ENCODE data around the gene KIRREL3.

The KIRREL3 gene

DNA sequence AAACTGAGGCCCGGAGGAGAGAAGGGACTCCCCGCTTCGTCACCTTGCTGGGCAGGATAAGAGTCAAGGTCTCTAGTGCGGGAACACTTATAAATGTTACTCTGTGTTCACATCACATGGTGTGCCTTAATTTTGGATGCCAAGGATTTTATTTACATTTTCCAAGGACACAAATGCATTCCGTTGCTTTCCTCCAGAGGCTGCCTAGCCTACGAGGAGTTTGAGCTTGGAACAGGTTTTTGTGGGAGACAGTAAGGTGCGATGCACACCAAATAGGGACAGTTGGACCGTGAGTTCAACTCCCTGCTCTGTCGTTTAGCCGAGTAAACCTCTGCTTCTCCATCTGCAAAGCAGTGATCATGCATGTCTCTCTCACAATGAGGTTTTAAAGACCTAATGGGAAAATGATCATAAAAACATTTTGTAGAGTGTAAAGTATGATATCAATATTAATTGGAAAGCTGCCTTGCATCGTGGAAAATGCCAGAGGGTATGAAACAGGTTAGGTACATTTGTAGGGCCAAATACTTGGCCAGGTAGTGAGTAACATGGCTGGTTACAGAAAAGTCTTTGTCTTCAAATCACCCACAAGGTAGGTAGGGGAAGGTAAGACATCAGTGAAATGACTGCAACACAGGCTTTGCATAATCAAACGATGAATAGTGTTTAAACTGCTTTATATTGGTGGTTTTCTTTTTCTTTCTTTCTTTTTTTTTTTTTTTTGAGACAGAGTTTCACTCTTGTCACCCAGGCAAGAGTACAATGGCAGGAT is 583.3 kb downstream of the KIRREL3 start:
- DNase-seq (ENCODE audit: low spot score): no peak

DNA sequence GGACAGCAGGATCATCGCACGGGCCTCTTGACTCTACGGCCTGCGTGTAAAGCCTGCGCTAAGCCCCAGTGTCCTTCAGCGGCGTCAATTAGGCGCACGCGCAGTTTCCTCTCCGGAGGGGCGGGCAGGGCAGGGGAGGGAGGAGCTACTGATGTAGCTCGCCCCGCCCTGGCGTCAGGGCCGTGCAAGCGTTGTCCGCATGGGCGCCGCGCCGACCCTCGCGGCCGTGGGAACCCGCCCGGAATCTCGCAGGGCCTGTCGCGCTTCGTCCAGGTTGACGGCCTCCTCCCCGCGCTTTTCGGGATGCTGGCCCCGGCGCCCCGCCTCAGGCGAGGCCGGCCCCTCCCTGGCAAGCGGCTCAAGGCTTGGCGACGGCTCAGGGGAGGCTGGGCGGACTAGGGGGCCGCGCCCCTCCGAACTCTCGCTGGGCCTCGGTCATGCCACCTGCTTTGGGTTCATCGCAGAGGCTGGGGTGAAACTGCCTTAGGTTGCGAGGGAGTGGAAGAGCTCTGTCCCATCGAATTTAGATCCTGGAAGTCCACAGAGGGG is 584.0 kb downstream of the KIRREL3 start:
- DNase-seq (ENCODE audit: low spot score): peak; percentile 88

DNA sequence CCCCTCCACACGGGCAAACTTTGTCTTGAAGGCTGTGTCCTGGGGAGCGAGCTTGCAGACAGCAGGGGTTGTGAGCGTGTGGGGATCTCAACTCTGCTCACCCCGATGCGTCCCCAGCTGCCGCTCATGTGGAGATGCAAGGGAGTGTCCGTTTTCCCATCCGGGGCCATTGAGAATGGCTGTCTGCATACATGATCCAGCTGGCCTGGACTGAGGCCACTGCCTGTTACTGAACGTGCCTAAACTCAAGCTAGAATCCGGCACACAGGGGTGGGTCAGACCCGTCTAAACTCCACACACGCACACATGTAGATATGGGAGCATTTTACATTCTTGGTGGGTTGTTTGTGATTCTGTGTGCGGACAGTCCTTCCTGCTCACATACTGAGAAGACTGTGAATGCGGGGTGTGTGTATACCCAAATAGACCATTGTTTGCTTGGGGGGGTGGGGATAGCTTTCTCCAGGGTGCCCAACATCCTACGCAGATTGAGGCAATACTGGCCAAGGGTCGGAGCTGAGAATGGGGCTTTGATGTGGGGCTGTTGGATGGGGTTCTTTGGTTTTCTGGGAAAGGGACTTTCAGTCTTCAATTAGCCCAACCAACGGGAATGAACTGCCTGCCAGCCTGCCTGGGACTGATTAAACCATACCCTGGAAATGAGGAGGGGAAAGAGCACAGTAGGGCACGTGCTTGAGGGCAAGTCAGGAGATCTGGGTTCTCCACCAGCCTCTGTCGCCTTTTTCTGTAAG is 584.7 kb downstream of the KIRREL3 start:
- peak; percentile 87 for DNase-seq (ENCODE audit: low spot score)

DNA sequence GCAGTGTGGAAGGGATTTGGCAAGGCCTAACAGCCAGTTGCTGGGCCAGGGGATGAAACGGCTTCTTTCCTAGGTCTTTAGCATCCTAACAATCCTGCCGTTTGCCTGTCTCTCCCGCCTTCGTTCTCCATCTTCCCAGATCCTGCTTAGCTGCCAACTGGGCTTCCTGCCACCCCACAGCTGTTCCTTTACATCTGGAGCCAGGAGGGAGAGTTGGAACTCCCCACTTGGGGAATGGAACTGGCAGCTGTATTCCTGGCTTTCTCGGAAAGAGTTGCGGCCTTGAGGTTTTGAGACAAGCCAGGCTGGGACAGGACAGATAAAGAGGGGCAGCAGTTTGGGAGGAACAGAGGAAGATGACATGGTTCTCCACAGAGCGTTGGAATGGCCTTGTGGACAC is 585.4 kb downstream of the KIRREL3 start:
- DNase-seq (ENCODE audit: low spot score): peak; percentile 96

DNA sequence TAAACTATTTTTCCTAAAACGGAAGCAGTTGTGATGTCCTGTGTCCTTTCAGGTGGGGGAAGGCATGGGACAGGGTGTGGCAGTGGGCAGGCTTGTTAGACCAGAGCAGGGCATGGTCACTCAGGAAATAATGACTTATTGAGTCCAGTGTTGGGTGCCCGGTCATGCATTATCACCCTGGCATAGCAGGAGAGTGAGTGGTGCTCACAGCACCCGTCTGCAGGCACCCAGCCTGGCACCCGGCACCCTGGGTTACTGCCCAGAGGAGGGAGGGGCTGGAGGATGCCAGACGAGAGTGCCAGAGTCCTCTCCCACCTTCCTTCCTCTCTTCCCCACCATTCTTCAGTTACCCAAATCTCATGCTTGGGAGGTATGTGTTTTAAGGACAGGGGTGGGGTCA is 586.0 kb downstream of the KIRREL3 start:
- no peak for DNase-seq (ENCODE audit: low spot score)

DNA sequence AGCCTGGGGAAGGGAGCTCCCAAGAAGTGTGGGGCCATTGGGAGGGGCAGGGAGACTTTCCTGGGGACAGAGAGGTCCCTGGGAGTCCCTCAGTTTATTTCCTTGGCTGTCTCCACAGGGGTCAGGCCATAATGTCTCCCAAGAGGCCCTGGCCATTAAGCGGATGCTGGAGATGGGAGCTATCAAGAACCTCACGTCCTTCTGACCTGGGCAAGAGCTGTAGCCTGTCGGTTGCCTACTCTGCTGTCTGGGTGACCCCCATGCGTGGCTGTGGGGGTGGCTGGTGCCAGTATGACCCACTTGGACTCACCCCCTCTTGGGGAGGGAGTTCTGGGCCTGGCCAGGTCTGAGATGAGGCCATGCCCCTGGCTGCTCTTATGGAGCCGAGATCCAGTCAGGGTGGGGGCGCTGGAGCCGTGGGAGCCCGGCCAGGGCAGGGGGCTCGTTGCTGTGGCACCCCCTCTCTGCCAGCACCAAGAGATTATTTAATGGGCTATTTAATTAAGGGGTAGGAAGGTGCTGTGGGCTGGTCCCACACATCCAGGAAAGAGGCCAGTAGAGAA is 586.6 kb downstream of the KIRREL3 start:
- no peak for DNase-seq (ENCODE audit: low spot score)

DNA sequence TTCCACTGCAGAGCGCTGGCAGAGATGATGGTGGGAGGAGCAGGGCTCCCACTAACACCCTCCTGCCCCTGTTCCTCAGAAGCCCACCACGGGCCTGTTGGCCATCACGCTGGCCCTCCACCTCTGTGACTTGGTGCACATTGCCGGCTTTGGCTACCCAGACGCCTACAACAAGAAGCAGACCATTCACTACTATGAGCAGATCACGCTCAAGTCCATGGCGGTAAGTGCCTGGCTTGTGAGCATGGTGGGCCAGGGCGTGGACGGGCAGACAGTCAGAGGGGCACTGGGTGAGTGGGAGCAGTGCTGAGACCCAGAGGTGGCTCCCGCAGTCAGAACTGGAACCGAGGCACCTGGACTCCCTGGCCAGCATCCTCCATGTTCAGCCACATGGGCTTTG is 587.1 kb downstream of the KIRREL3 start:
- no peak for DNase-seq (ENCODE audit: low spot score)

DNA sequence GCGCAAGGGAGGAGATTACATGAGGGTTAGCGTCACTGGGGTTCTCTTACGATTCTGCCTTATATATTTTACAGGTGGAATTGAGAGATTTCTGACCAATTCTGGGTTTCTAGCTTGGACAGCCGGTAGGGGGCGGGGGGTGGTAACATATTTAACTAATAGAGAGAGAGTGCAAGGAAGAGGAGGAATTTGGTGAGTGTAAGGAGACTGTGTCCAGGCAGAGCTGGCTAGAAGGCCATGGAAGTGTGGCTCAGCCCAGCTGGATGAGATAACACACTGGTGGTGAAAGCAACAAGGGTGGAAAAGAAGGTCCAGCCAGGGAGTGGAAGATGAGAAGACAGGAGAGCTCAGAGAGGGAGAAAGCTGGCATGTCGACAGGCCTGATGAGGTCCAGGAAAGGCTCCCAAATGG is 588.6 kb downstream of the KIRREL3 start:
- DNase-seq (ENCODE audit: low spot score): no peak

DNA sequence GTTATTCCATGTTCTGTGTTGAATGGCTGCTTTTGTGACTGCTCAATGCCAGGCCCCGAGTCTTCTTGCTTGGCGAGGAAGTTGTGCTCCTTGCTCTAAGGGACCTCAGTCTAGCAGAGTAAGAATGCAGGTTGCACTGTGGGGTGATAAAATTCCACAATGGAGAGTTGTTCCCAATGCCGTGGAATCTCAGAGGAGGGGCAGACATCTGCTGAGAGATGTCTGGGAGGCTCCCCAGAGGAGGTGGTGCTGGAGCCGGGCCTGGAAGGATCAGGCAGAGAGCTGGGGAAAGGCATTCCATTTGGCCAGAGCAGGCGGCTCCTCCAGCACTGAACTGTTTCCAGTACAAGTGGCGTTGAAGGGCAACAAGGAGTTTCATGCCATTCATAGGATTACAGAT is 589.9 kb downstream of the KIRREL3 start:
- no peak for DNase-seq (ENCODE audit: low spot score)

DNA sequence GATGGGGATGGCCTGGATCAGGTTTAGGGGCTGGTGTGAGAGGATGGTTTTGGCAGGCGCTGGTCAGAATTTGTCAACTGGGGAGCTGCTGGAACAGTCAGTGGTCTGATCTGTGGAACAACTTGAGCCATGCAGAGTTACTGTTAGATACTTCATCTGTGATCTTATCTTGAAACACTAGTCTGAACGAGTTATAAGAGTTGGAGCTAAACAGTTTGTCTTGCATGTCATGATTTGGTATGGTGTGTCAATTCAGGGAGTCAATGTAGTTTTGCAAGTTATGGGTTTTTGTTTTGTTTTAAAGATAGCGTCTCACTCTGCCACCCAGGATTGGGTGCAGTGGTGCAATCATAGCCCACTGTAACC is 591.0 kb downstream of the KIRREL3 start:
- no peak for DNase-seq (ENCODE audit: low spot score)

DNA sequence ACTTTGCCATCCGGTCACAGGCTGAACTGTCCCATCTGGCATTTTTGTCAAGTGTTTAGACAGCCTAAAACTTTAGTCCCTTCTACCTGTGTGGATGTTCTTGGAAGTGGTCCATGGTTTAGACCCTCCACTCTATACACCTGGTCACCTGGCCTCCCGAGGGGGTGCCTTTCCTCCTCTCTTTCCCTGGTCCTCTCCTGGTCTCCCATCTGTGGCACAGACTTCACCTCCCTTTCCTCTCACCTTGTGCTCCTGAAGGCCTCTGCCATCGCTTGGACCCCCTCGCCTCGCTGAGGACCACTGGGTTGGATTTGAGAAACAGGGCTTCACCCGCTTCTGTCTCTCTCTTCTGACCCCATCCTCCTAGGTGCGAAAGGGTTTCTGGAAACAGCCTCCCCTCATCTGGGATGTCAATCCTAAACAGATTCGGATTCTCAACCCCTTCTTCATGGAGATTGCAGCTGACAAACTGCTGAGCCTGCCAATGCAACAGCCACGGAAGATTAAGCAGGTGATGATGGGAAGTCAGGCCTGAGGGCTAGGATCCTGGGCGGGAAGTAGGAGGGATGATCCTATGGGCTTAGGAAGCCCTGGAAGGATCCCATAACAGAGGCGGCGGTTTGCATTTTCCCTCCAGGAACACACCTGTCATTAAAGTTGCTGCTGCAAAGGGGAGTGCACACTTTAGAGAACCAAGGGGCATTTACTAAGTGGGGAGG is 591.5 kb downstream of the KIRREL3 start:
- no peak for DNase-seq (ENCODE audit: low spot score)

DNA sequence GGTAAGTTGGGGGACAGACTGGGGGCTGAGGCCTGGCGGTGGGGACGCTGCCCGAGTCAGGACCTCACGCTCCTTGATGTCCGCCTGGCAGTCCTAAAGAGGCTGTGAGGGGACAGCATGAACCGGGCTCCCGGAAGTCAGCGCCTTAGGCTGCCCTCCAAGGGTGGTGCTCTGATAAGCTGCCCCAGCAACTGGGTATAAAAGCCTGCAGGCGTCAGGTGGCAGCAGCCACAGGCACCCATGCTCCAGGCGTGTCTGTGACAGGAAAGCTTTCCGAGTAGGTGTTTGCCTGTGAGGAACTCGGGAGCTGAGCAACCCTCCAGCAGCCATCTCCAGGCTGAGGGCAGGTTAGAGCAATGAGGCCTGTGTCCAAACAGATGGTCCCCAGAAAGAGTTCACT is 592.1 kb downstream of the KIRREL3 start:
- no peak for DNase-seq (ENCODE audit: low spot score)

DNA sequence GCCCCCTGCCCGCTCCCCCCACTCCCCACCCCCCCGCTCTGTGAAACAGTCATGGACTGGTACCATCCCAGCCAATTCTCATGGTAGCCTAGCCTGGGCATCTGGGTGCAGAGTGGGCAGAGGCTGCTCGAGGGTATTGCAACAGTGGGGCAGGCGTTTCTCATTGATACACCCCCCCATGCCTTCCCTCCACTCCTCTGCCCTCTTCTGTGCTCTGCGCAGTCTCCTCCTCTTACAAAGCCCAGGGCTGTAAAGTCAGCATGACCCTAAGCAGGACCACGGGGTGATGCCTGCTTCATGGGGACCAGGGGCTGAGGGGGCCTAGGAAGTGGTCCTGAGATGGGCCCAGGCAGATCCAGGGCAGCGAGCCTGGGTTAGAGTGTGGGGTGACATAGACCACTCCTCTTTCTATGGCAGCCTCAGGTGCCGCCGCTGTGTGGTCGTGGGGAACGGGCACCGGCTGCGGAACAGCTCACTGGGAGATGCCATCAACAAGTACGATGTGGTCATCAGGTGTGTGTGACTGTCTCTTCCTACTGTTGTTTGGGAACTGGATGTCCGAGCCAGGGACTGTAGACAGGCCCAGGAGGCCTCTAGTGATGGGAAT is 592.8 kb downstream of the KIRREL3 start:
- DNase-seq (ENCODE audit: low spot score): no peak

DNA sequence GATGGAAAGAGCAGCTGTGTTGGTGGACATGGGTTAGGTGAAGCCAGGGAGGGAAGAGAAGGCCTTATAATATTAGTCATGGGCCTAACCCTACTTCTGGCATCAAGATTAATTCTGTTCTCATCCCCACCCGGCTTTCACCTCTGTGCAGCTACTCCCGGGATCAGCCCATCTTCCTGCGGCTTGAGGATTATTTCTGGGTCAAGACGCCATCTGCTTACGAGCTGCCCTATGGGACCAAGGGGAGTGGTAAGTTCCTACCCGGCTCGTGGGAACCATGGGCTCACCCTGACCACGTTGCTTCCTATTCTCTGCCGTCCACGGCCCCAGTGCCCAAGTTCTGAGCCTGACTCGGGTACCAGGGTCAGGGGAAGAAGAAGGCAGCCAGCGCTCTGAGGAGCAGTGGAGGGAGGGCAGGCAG is 593.5 kb downstream of the KIRREL3 start:
- no peak for DNase-seq (ENCODE audit: low spot score)

DNA sequence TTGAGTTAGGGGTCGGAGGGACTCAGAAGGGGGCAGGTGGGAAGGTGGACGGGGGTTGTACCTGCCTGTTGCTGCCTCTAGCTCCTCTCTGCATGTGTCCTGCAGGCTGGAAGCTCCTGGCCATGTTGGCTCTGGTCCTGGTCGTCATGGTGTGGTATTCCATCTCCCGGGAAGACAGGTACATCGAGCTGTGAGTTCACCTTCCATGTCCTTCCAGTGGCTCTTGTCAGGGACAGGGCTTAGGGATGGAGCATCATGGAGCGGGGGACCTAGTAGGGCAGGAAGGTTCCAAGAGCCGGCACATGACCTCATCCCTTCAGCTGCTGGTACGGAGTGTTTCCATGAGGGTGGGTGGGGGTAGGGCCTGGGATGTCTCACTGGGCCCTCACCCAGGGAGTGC is 594.2 kb downstream of the KIRREL3 start:
- DNase-seq (ENCODE audit: low spot score): no peak

DNA sequence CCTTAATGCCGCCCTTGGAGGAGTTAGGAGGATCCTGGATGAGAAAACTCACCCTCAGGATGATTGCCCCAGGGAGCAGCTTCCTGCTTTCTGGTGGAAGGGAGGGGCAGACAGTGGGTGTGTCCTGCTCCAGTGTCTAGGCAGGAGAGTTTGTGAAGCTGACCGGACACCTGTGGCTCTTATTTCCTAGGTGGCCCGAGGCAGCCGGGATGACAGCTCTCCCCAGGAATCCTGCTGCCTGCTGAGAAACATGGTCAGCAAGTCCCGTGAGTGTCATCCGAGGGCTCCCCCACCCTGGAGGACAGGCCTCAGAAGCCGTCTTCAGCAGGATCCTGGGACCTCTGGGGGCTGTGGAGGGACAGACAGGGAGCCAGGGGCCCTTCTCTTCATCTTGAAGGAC is 594.7 kb downstream of the KIRREL3 start:
- no peak for DNase-seq (ENCODE audit: low spot score)

DNA sequence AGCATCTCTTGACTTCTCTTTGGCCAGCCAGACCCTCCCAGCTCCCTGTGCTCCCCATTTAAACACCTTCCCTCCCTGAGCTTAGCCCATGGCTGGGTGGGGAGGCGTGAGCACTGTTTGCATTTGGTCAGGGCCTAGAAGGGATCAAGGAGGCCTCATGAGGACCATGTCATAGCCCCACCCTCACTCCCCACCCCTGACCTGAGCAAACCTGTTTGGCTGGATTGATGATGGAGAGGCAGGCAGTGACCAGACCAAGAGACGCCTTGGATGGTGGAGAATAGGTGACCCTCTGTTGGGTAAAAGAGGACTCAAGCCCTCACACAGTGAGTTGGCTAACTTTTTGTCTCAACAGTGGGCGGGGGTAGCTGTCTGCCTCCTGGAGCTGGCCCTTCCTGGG is 595.2 kb downstream of the KIRREL3 start:
- no peak for DNase-seq (ENCODE audit: low spot score)

DNA sequence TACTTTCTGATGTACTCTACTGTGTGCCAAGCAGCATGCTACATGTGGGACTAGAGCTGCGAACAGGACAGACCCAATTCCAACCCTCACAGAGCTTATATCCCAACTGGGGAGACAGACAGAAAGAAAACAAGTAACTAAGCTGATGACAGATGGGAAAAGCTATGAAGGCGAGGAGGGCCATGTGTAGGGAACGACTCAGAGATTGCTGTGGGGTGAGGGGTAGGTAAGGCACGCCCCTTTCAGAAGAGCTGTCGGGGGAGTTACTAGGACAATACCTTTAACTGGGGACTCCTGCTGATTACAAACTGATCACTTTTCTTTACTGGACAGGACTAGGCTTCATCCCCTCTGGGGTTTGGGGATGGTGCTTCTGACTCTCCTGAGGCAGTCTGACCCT is 596.2 kb downstream of the KIRREL3 start:
- no peak for DNase-seq (ENCODE audit: low spot score)

DNA sequence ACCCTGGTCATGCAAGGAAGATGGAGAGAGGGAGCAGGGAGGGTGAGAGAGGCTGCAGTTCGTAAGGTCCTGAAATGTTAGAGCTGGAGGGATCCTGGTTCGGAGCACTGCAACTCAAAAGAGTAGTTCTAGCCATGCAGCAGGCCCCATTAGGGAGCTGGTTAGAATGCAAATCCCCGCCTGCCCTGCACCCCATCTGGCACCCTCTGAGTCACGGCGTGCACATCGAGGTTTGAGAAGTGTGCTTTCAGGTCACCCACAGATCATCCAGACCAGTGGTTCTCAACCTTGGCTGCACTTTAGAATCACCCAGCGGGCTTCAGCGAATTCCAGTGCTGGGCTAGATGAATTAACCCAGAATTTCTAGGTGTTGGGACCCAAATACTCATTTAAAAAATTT is 596.9 kb downstream of the KIRREL3 start:
- DNase-seq (ENCODE audit: low spot score): no peak

DNA sequence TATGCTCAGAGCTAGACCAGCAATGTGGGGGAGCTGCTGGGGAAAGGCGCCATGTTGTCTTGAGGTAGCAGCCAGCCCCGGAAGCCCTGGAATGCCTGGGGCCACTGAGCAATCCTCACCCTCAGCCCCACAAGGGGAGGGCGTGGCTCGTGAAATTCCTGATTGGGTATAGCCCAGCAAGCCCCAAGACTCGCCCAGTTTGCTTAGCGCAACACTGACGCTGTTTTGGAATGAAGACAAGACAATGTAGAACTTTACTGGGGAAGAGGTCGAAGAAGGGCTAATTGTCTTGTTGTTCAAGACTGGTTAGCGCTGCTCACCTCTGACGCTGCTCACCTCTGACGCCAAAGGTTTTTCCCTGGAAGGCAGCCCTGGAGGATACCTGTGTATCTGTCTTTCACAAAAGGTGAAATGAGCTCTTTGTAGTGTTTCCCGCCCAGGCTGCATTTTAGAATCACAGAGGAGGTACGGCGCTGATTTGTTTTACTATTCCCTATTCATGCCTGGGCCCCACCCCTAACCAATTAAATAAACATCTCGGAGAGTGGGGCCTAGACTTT is 597.5 kb downstream of the KIRREL3 start:
- no peak for DNase-seq (ENCODE audit: low spot score)

DNA sequence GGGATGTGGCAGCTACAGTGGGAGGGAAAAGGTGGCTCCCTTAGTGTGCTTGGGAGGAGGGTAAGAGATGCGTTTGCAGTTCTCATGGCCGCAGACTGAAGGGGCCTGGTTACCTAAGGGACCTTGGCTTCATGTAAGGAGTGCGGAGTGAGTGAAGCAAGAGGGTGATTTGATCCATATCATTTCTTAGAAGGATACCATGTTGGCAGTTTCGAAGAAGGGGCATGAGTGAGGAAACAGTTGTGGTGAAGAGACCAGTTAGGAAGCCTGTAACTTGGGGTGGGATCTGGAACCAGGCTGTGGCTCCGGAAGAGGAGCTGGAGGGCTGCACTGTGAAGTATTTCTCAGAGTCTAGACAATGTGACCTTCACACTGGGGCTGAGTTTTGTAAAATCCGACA is 600.1 kb downstream of the KIRREL3 start:
- DNase-seq (ENCODE audit: low spot score): no peak

DNA sequence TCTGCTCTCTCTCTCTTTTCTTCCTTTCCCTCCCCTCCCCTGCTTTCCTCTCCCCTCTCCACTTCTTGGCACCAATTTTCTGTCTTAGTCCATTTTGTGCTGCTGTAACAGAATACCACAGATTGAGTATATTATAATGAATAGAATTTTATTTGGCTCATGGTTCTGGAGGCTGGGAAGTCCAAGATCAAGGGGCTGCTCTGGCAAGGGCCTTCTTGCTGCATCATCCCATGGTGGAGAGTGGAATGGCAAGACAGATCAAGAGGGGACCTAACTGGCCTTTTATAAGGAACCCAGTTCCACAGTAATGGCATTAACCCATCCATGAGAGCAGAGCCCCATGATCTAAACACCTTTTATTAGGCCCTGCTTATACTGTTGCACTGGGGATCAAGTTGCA is 600.6 kb downstream of the KIRREL3 start:
- DNase-seq (ENCODE audit: low spot score): no peak
